ENCODE data around the gene FGR. TPM values are rescaled to one million over a fixed set of nuclear protein-coding genes. Genes with fewer than 3 reads are reported as not detected.
A peak's percentile ranks its signal among the peaks of the same experiment; 100 is the strongest.

Gene FGR
- total RNA-seq, 1 donor from 2014 or later = 0.25 TPM

DNA sequence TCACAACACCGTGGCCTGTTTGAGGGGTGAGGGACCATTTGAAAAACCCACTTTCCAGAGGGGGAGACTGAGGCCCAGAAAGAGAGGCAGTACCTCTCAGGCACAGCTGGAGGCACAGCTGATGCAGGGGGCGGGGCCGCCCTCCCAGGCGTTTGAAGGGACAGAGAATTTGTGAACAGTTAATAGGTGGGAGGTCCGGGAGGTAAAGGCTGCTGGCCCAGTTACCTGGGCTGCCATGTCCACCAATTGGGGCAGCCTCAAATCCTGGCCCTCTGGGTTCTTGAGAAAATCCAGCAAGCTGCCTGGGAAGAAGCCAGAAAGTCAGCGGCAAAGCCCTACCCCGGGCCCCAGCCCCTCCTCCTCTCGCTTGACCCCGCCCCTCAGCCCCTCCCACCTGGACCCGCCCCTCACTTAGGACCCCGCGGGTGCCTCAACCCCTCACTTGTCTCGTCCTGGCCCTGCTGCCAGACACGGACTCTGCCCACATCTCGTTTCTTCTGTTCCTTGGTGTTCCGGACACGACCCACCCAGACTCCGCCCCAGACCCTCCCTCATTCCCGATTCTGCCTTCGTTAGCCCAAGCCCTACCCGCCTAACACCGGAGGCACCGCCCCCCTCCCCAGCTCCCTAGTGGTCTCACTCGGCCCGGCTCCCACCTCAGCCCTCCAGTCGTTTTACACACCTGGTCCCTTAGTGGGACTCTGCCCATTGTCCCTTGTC lies 20.2 kb downstream of the FGR start:
- no peak overlapping the region for H3K4me3 Mint-ChIP-seq (ENCODE audit: low read depth)
- H3K36me3 Mint-ChIP-seq (ENCODE audit: low read depth) = no peaks in the 10 kb centered on the region
- H3K27ac Mint-ChIP-seq = no peak overlapping the region
- intact Hi-C loops (cut with micrococcal nuclease) = no loop called here
- peaks cover 2% of the 10 kb centered on the region for H3K27me3 Mint-ChIP-seq (ENCODE audit: low read depth)
- DNase-seq (ENCODE audit: low spot score) = no peak
- no peaks in the 10 kb centered on the region for H3K9me3 Mint-ChIP-seq
- H3K4me1 Mint-ChIP-seq (ENCODE audit: low read depth) = peaks cover 37% of the 10 kb centered on the region

DNA sequence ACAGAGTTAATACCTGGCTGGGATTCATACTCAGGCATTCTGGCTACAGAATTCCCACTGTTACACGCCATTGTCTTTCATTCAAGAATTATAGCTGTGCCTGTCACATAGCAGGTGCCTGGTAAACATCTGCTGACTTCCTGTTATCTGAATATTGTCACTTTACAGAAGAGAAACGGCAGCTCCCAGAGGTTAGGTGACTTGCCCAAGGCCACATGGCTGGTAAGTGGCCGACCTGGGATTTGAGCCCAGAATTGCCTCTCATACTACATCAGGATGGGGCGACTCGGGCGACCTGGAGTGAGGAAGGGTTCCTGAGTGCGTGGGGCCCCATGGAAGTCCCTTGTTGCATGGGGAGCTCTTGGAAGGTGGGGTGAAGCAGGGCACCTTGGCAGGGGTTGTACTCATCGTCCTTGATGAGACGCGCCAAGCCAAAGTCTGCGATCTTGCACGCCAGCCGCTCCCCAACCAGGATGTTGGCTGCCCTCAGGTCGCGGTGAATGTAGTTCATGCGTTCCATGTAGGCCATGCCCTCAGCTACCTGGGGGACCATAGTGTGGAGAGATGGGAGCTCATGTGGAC lies 20.9 kb downstream of the FGR start:
- intact Hi-C loops (cut with micrococcal nuclease) = no loop called here
- no peak overlapping the region for H3K27ac Mint-ChIP-seq
- peaks cover 32% of the 10 kb centered on the region for H3K4me1 Mint-ChIP-seq (ENCODE audit: low read depth)
- H3K9me3 Mint-ChIP-seq = no peaks in the 10 kb centered on the region
- no peak for DNase-seq (ENCODE audit: low spot score)
- H3K4me3 Mint-ChIP-seq (ENCODE audit: low read depth) = no peak overlapping the region
- peaks cover 2% of the 10 kb centered on the region for H3K27me3 Mint-ChIP-seq (ENCODE audit: low read depth)
- no peaks in the 10 kb centered on the region for H3K36me3 Mint-ChIP-seq (ENCODE audit: low read depth)

DNA sequence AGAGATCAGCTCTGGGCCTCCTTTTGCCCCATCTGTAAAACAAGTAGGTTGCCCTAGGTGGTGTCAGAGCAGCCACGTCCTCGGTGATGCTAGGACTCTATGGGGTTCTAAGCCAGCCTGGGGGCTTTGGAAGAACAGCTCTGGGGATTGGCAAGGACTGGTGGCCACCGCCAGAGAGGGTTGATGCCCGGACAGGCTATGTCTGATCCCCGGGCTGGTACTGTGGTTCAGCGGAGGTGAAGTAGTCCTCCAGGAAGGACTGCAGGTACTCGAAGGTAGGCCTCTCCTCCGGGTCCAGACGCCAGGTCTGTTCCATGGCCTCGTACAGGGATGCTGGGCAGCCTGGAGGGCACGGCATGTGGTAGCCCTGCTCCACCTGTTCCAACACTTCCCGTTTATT lies 22.3 kb downstream of the FGR start:
- no peak overlapping the region for H3K4me3 Mint-ChIP-seq (ENCODE audit: low read depth)
- H3K36me3 Mint-ChIP-seq (ENCODE audit: low read depth) = no peaks in the 10 kb centered on the region
- H3K9me3 Mint-ChIP-seq = no peaks in the 10 kb centered on the region
- H3K27me3 Mint-ChIP-seq (ENCODE audit: low read depth) = peaks cover 2% of the 10 kb centered on the region
- intact Hi-C loops (cut with micrococcal nuclease) = no loop called here
- H3K27ac Mint-ChIP-seq = no peak overlapping the region
- H3K4me1 Mint-ChIP-seq (ENCODE audit: low read depth) = peaks cover 20% of the 10 kb centered on the region
- no peak for DNase-seq (ENCODE audit: low spot score)

DNA sequence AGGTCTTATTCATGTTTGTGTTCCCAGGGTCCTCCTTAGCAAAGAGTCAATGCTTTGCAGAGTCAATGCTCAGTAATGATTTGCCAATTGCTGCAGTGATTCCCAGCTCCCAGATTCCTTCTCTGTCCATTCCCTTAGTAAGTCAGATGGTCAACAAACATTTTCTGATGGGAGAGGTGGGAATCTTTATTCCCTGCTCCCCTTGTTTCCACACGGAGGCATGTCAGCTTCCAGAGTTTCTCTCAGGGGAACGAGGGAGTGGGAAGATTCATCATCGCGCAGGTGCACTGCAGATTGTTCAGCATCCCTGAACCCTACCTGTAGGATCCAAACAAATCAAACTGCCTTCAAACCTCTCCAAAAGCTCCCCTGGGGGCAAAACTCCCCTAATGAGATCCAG lies 23.5 kb downstream of the FGR start:
- no peaks in the 10 kb centered on the region for H3K9me3 Mint-ChIP-seq
- H3K4me3 Mint-ChIP-seq (ENCODE audit: low read depth) = no peak overlapping the region
- H3K4me1 Mint-ChIP-seq (ENCODE audit: low read depth) = peaks cover 18% of the 10 kb centered on the region
- no peaks in the 10 kb centered on the region for H3K36me3 Mint-ChIP-seq (ENCODE audit: low read depth)
- H3K27ac Mint-ChIP-seq = no peak overlapping the region
- peaks cover 2% of the 10 kb centered on the region for H3K27me3 Mint-ChIP-seq (ENCODE audit: low read depth)
- DNase-seq (ENCODE audit: low spot score) = no peak
- intact Hi-C loops (cut with micrococcal nuclease) = loop anchor here (2.0 kb wide), 1 partner anchor 17 kb away; no protein-coding TSS in a partner anchor

DNA sequence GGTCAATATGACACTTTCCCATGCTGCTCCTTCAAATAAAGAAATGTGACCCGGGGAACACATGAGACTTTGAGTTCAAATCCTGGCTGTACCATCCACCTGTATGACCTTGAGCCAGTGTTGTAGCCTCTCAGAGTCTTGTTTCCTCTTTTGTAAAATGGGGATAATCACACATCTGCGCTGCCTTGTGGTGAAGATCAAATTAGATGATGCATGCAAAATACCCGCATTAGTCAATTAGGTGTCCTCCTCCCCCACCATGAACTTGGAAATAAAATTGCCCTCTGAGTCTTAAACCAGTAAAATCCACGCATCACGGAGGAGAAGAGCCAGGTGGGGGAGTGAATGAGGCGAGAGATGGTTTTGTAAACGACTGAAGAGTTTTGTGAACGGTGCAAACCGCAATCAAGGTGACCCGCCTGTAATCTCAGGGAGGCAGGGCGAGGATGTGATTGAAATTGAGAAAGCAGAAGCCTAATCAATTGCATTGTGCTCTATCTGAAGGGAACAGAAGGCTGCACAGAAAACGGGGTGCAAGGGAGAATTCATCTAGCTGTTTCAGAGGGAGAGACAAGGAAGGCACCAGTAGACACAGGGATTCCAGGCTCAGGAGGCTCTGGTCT lies 25.3 kb downstream of the FGR start:
- peaks cover 23% of the 10 kb centered on the region for H3K4me1 Mint-ChIP-seq (ENCODE audit: low read depth)
- H3K9me3 Mint-ChIP-seq = no peaks in the 10 kb centered on the region
- peaks cover 4% of the 10 kb centered on the region for H3K27me3 Mint-ChIP-seq (ENCODE audit: low read depth)
- no peaks in the 10 kb centered on the region for H3K36me3 Mint-ChIP-seq (ENCODE audit: low read depth)
- no peak overlapping the region for H3K4me3 Mint-ChIP-seq (ENCODE audit: low read depth)
- no peak overlapping the region for H3K27ac Mint-ChIP-seq
- intact Hi-C loops (cut with micrococcal nuclease) = loop anchor here (1.0 to 5.0 kb wide), 3 partner anchors 19 to 307 kb away; no protein-coding TSS in a partner anchor
- DNase-seq (ENCODE audit: low spot score) = no peak

DNA sequence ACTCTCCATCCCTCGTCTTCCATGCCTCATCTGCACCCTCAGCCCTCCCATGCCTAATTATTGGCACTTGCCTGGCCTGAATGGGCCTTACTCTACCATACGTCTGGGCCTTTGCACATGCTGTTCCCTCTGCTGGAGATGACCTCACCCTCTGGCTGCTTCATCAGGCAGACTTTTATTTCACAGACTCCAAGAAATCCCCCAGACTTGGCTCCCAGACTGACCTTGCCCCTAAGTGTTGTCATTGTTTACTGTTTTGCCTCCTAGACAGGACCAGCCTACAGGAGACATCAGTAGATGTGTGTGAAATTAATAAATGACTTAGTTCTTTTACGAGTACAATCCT lies 25.8 kb downstream of the FGR start:
- Mint-ChIP-seq H3K9me3 (no peaks in the 10 kb centered on the region), H3K4me1 (ENCODE audit: low read depth) (peaks cover 23% of the 10 kb centered on the region), H3K27me3 (ENCODE audit: low read depth) (peaks cover 4% of the 10 kb centered on the region), H3K27ac (no peak overlapping the region), H3K4me3 (ENCODE audit: low read depth) (no peak overlapping the region), H3K36me3 (ENCODE audit: low read depth) (no peaks in the 10 kb centered on the region)
- DNase-seq (ENCODE audit: low spot score) = no peak
- intact Hi-C loops (cut with micrococcal nuclease) = loop anchor here (1.0 to 5.0 kb wide), 2 partner anchors 54 to 307 kb away; no protein-coding TSS in a partner anchor

DNA sequence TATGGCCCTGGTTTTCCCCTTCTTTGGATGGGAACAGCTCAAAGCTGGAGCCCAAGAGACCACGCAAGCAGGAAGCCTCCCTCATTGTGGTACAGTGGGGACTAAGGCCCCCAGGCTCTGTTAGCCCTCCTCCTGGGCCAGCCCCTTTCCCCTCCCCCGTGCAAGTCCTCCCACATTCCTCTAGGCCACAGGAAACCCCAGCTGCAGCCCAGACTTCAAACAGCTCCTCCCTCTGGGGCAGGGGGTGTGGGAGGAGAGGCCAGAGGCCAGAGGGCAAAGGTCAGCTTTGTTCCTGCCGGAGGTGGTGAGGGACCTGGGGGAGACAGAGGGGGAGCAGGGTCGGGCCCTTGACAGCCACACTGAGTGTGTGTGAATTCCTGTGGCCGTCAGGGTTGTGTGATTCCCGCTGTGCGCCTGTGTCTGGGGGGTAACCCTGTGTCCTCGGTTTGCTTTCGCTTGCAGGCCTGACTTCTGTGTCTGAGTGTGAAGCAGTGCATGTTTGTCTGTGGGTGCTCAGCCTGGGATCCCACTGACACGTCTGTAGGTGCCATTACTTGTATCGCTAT lies 27.7 kb downstream of the FGR start:
- Mint-ChIP-seq H3K36me3 (ENCODE audit: low read depth) (no peaks in the 10 kb centered on the region), H3K27ac (no peak overlapping the region), H3K4me3 (ENCODE audit: low read depth) (no peak overlapping the region)

DNA sequence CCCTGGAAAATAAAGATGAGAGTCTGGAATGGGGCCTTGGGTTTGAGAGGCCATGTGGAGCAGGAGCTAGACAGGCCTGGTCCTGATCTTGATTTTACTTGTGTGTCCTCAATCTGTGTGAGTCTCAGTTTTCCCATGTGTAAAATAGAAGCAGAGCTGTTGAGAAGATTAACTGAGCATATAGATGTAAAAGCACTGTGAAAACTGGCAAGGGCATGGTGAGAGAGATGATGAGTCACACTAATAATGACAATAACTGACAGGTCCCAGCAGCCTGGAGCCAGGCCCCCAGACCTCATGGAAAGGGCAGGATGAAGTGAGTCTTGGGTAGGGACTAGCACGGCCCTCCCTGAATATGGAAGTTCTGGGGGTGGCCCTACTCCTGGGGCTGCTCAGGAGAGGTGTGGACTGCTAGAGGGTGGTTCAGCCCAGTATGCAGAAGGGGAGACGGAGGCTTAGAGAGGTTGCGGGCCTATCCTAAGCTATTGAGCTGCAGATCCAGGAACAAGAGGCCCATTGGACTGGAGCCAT lies 28.2 kb downstream of the FGR start:
- Mint-ChIP-seq H3K4me3 (ENCODE audit: low read depth) (no peak overlapping the region), H3K36me3 (ENCODE audit: low read depth) (no peaks in the 10 kb centered on the region), H3K27ac (no peak overlapping the region), H3K9me3 (no peaks in the 10 kb centered on the region), H3K4me1 (ENCODE audit: low read depth) (peaks cover 22% of the 10 kb centered on the region), H3K27me3 (ENCODE audit: low read depth) (peaks cover 3% of the 10 kb centered on the region)
- no peak for DNase-seq (ENCODE audit: low spot score)
- intact Hi-C loops (cut with micrococcal nuclease) = loop anchor here (1.0 to 5.0 kb wide), 3 partner anchors 50 to 304 kb away; no protein-coding TSS in a partner anchor

More for the DNA sequence above, 27.7 kb downstream of the FGR start:
- no peaks in the 10 kb centered on the region for H3K9me3 Mint-ChIP-seq
- peaks cover 4% of the 10 kb centered on the region for H3K27me3 Mint-ChIP-seq (ENCODE audit: low read depth)
- DNase-seq (ENCODE audit: low spot score) = no peak
- intact Hi-C loops (cut with micrococcal nuclease) = loop anchor here (5.0 kb wide), 1 partner anchor 305 kb away; no protein-coding TSS in a partner anchor
- H3K4me1 Mint-ChIP-seq (ENCODE audit: low read depth) = peaks cover 20% of the 10 kb centered on the region

DNA sequence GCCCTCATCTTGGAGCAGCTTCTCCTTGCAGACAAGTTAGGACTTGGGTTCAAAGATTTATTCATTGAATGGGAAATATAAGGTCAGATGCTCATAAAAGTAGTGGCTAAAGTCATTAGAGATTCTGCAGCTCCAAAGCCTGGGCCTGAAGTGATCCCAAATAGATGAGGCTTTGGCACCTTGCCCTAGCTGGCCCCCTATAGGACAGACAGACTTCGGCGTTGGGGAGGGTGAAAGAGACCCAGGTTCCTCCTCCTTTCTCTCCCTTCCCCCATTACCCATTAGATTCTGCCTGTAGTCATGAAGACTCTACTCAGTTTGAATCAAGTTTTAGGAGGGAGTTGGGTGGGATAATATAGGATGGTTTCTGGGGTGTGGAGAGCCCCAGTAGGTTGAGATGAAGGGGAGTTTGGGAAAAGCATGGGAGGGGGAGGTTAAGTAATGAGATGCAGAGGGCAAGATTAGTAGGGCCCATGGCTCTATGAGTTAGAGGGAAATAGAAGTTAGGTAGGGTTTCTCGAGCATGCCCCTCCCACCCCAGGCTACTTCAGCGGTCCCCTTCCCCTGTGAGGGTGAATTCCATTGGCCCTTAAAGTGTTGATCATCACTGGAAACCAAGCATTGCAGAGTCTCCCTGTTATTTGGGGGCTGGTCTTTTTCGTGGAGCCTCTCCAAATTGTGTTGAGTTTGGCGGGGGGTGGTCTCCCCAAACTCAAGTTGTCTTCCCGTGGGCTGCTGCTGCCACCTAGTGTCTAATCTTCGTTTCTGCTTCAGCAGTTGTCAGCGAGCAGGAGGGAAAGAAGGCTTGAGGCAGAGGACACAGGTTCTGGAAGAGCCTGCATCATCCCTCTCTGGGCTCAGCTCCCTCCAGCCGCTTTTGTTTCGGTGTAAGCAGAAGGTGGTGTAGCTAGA lies 28.9 kb downstream of the FGR start:
- peaks cover 24% of the 10 kb centered on the region for H3K4me1 Mint-ChIP-seq (ENCODE audit: low read depth)
- peak overlapping the region; percentile 94 for H3K4me3 Mint-ChIP-seq (ENCODE audit: low read depth)
- no peak overlapping the region for H3K27ac Mint-ChIP-seq
- H3K27me3 Mint-ChIP-seq (ENCODE audit: low read depth) = peaks cover 2% of the 10 kb centered on the region
- intact Hi-C loops (cut with micrococcal nuclease) = loop anchor here (1.0 to 5.0 kb wide), 4 partner anchors 50 to 304 kb away; no protein-coding TSS in a partner anchor
- H3K36me3 Mint-ChIP-seq (ENCODE audit: low read depth) = no peaks in the 10 kb centered on the region
- no peaks in the 10 kb centered on the region for H3K9me3 Mint-ChIP-seq
- peak; percentile 42 for DNase-seq (ENCODE audit: low spot score)

DNA sequence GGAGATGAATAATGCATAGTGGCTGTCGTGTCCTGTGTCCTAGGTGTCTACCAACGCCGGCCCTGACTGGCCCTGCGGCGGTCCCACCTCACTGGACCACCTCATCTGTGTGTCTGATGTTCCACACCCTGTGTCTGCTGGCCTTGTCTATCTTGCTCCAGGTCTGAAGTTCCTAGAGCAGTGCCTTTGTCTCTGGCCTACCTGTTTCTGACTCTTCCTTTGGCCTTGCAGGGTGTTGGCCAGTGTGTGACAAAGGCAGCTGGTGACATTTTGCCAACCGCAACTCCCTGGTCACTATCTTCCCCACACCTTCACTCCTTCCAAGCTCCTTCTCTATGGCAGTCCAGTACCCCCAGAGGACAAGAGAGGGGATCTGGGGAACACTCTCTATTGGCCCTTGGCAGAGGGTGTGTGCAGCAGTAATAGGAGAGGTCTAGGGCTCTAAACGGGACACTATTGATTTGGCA lies 29.7 kb downstream of the FGR start:
- H3K9me3 Mint-ChIP-seq = no peaks in the 10 kb centered on the region
- no peaks in the 10 kb centered on the region for H3K36me3 Mint-ChIP-seq (ENCODE audit: low read depth)
- H3K27me3 Mint-ChIP-seq (ENCODE audit: low read depth) = peaks cover 2% of the 10 kb centered on the region
- H3K4me3 Mint-ChIP-seq (ENCODE audit: low read depth) = peak overlapping the region; percentile 94
- peaks cover 29% of the 10 kb centered on the region for H3K4me1 Mint-ChIP-seq (ENCODE audit: low read depth)
- H3K27ac Mint-ChIP-seq = no peak overlapping the region
- intact Hi-C loops (cut with micrococcal nuclease) = loop anchor here (2.0 to 5.0 kb wide), 2 partner anchors 83 to 303 kb away; no protein-coding TSS in a partner anchor
- DNase-seq (ENCODE audit: low spot score) = no peak

DNA sequence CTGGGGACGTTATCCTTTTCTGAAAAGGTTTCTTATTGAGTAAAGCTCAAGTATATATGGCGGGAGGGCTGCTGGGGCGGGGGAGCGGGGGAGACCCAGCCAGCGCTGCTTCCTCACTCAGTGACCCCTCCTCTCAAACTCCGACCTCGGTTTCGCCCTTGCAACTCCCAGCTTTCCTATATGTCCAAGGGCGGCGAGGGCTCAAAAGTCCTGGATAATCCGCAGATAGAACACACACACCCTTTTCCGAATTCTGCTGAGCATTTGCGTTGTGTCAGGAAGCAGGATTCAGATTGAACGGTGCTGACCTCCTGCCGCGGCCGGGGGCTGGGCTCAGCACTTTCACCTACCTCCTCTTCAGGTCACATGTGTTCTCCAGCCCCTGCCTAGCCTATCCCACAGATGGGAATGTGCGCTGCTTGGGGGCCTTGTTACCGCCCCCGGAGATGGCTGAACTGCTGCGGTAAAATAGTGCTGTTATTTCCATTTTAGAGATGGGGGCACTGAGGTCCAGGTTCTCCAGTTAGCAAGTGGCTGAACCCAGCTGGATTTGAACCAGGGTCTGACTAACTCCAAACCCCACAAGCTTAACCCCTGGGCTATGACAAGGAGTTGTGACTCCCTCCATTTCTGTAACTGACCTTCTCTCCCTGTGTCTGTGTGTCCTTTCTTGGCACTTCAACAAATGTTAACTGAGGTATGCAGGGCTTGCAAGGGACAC lies 30.2 kb downstream of the FGR start:
- no peak for DNase-seq (ENCODE audit: low spot score)
- Mint-ChIP-seq H3K4me3 (ENCODE audit: low read depth) (peak overlapping the region; percentile 94), H3K27ac (no peak overlapping the region), H3K27me3 (ENCODE audit: low read depth) (peaks cover 2% of the 10 kb centered on the region), H3K4me1 (ENCODE audit: low read depth) (peaks cover 35% of the 10 kb centered on the region), H3K36me3 (ENCODE audit: low read depth) (no peaks in the 10 kb centered on the region), H3K9me3 (no peaks in the 10 kb centered on the region)
- intact Hi-C loops (cut with micrococcal nuclease) = loop anchor here (1.0 to 5.0 kb wide), 4 partner anchors 82 to 302 kb away; partner anchors contain the start of genes FAM76A and GPR3

All from activated T-helper 2 cell treated with anti-CD3 and anti-CD28 coated beads, Interferon-gamma antibody, Interleukin-2, Interleukin-4, amounts not matched to agents 10 μg/mL and 5 μg/mL and 100 μg/mL, durations not matched to agents 14 hours and 24 hours and 36 hours (primary cell).